Vagina (tissue), 2 donors: Measurements from ENCODE around the gene E2F7.

Experiments
- POLR2AphosphoS5 ChIP-seq, 2 donors: sonication (generic); formaldehyde crosslinking; IDR thresholded peaks; one replicate each; pipeline ENCODE4 v1.9.0; 2017; ENCODE audit warnings: antibody characterized with exemption in 2 of 2, mild to moderate bottlenecking in 2 of 2, low read depth in 1 of 2; ENCODE audit not compliant: insufficient read depth in 1 of 2
- TF ChIP-seq, protein P1 (sequence below), 3 experiments: fragments of 450-650 bp in 2 of 3; fragments of 200-600 bp in 1 of 3; sonication (generic) in 1 of 3; IDR thresholded peaks; one replicate each; pipeline ENCODE4 v1.5.1; 2017 to 2019; ENCODE audit warnings: antibody characterized with exemption in 3 of 3, mild to moderate bottlenecking in 2 of 3, moderate library complexity in 2 of 3

DNA sequence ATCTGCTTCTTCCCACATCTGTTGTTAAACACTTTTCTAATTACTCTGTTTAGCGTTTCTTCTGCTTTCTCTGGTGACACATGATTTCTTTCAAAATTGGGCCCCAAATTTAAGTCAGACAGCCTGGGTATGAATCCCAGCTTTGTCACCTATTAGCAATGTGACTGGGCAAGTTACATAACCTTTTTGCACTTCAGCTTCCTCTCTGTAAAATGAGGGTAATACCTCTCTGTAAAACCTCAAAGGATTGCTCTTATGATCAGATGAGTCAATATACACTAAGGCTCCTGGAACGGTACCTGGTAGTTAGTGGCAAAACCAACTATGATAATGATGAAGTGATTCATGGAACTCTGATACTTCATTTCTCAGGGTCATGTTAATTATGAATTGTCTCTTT is 33.0 kb downstream of the E2F7 start:
- TF ChIP-seq, protein P1, sequence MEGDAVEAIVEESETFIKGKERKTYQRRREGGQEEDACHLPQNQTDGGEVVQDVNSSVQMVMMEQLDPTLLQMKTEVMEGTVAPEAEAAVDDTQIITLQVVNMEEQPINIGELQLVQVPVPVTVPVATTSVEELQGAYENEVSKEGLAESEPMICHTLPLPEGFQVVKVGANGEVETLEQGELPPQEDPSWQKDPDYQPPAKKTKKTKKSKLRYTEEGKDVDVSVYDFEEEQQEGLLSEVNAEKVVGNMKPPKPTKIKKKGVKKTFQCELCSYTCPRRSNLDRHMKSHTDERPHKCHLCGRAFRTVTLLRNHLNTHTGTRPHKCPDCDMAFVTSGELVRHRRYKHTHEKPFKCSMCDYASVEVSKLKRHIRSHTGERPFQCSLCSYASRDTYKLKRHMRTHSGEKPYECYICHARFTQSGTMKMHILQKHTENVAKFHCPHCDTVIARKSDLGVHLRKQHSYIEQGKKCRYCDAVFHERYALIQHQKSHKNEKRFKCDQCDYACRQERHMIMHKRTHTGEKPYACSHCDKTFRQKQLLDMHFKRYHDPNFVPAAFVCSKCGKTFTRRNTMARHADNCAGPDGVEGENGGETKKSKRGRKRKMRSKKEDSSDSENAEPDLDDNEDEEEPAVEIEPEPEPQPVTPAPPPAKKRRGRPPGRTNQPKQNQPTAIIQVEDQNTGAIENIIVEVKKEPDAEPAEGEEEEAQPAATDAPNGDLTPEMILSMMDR (IDR thresholded peaks at IDR 0.05) = no peak
- TF ChIP-seq POLR2AphosphoS5 (IDR thresholded peaks at IDR 0.05; ENCODE audit: insufficient read depth in 1 of 2, low read depth in 1 of 2) = no peak
